CD4-positive, CD25-positive, alpha-beta regulatory T cell (primary cell): ENCODE results near the gene TRIM34. TPM values are rescaled to one million over a fixed set of nuclear protein-coding genes. Genes with fewer than 3 reads are reported as not detected.
A peak's percentile ranks its signal among the peaks of the same experiment; 100 is the strongest.

Experiments used
- ATAC-seq, 2 donors: fragments of 150-1000 bp; cut with Tn5 transposase; one replicate each; pipeline ENCODE4 v1.10.0; 2021; ENCODE audit warnings: low read depth in 2 of 2, moderate number of reproducible peaks in 2 of 2, moderate library complexity in 1 of 2
- DNase-seq, 3 donors: peaks; one replicate each; pipeline versions ENCODE4 v3.0.0 to v3.0.0-alpha.2; 2012 to 2022; ENCODE audit warnings: mixed read lengths in 1 of 3
- H3K27ac ChIP-seq: one replicate; pipeline ENCODE4 v1.7.0; 2013; ENCODE audit warnings: mild to moderate bottlenecking, low read length; ENCODE audit not compliant: insufficient read depth, poor library complexity, severe bottlenecking
- H3K27me3 ChIP-seq: one replicate; pipeline ENCODE4 v1.7.0; 2013; ENCODE audit warnings: low read length; ENCODE audit not compliant: control insufficient read depth, insufficient read depth
- H3K36me3 ChIP-seq: one replicate; pipeline ENCODE4 v1.7.0; 2013; ENCODE audit warnings: mild to moderate bottlenecking, low read length, moderate library complexity; ENCODE audit not compliant: control insufficient read depth, insufficient read depth
- H3K4me1 ChIP-seq: 2 replicates; pipeline ENCODE4 v1.7.0; 2013; ENCODE audit warnings: mild to moderate bottlenecking, low read length; ENCODE audit not compliant: insufficient read depth, control insufficient read depth, poor library complexity, severe bottlenecking
- H3K4me3 ChIP-seq: one replicate; pipeline ENCODE4 v1.7.0; 2013; ENCODE audit warnings: low read depth, mild to moderate bottlenecking, low read length, moderate library complexity
- H3K9me3 ChIP-seq, 2 experiments: 1 replicate in 1 of 2; 2 replicates in 1 of 2; pipeline ENCODE4 v1.7.0; 2013; ENCODE audit warnings: low read length in 2 of 2, mild to moderate bottlenecking in 1 of 2, moderate library complexity in 1 of 2; ENCODE audit not compliant: control insufficient read depth in 2 of 2
- H3K27ac Mint-ChIP-seq, 3 donors: one replicate each; pipeline ENCODE4 v1.8.0; 2020 to 2022; ENCODE audit warnings: mild to moderate bottlenecking in 3 of 3, mixed read lengths in 3 of 3, moderate library complexity in 2 of 3
- H3K27me3 Mint-ChIP-seq: one replicate; pipeline ENCODE4 v1.8.0; 2022; ENCODE audit warnings: mild to moderate bottlenecking, mixed read lengths
- H3K36me3 Mint-ChIP-seq: one replicate; pipeline ENCODE4 v1.8.0; 2020; ENCODE audit warnings: mixed read lengths
- H3K4me1 Mint-ChIP-seq, 4 donors: one replicate each; pipeline ENCODE4 v1.8.0; 2020 to 2022; ENCODE audit warnings: mixed read lengths in 4 of 4, mild to moderate bottlenecking in 1 of 4
- H3K4me3 Mint-ChIP-seq, 4 donors: one replicate each; pipeline ENCODE4 v1.8.0; 2020 to 2022; ENCODE audit warnings: mild to moderate bottlenecking in 4 of 4, mixed read lengths in 4 of 4, moderate library complexity in 3 of 4
- H3K9me3 Mint-ChIP-seq, 7 donors: one replicate each; pipeline ENCODE4 v1.8.0; 2020 to 2022; ENCODE audit warnings: mixed read lengths in 7 of 7, mild to moderate bottlenecking in 3 of 7, moderate library complexity in 2 of 7
- polyA plus RNA-seq, 4 donors: library from polyadenylated mRNA; unstranded; fragments of 300-500 nt; fragmentation: Illumina TruSeq; gene quantifications; one replicate each; pipeline ENCODE4 v1.2.3, GENCODE V29; 2021
- total RNA-seq: library from RNA; stranded (reverse); gene quantifications from one replicate; pipeline ENCODE4 v1.2.3, GENCODE V29; 2022

Gene TRIM34
- total and polyA plus RNA-seq, 5 donors from 2014 or later = 9.8 to 21.3 (median 18.0) TPM

GRCh38 chr11:5605849-5606248 lies 19.0 kb upstream of the TRIM34 start:
- Mint-ChIP-seq H3K9me3 (no peaks in the 10 kb centered on the region), H3K4me1 (no peaks in the 10 kb centered on the region), H3K27me3 (peaks cover 7% of the 10 kb centered on the region), H3K27ac (no peak overlapping the region), H3K36me3 (no peaks in the 10 kb centered on the region), H3K4me3 (no peak overlapping the region)
- Histone ChIP-seq H3K4me3 (no peak overlapping the region), H3K9me3 (no peaks in the 10 kb centered on the region), H3K27me3 (no peaks in the 10 kb centered on the region), H3K4me1 (no peaks in the 10 kb centered on the region), H3K27ac (no peak overlapping the region), H3K36me3 (no peaks in the 10 kb centered on the region)
- ATAC-seq (no peak), DNase-seq (peak in 1 of 3 donors; percentile 4)

- Histone ChIP-seq H3K36me3 (no peaks in the 10 kb centered on the region), H3K4me3 (no peak overlapping the region), H3K27ac (no peak overlapping the region), H3K9me3 (no peaks in the 10 kb centered on the region), H3K27me3 (no peaks in the 10 kb centered on the region), H3K4me1 (no peaks in the 10 kb centered on the region)
- Mint-ChIP-seq H3K36me3 (no peaks in the 10 kb centered on the region), H3K4me1 (no peaks in the 10 kb centered on the region), H3K9me3 (no peaks in the 10 kb centered on the region), H3K4me3 (no peak overlapping the region), H3K27me3 (peaks cover 7% of the 10 kb centered on the region), H3K27ac (no peak overlapping the region)
- ATAC-seq = no peak
- DNase-seq = no peak
These were observed 16.0 kb upstream of the TRIM34 start for GRCh38 chr11:5608808-5609207.

- H3K4me1 ChIP-seq = no peaks in the 10 kb centered on the region
- no peak overlapping the region for H3K27ac Mint-ChIP-seq
- H3K36me3 ChIP-seq = no peaks in the 10 kb centered on the region
- no peak overlapping the region for H3K4me3 ChIP-seq
- ATAC-seq (no peak), DNase-seq (no peak)
- no peaks in the 10 kb centered on the region for H3K4me1 Mint-ChIP-seq
- no peak overlapping the region for H3K27ac ChIP-seq
- H3K9me3 Mint-ChIP-seq = no peaks in the 10 kb centered on the region
- H3K27me3 Mint-ChIP-seq = peaks cover 7% of the 10 kb centered on the region
- no peaks in the 10 kb centered on the region for H3K27me3 ChIP-seq
- H3K4me3 Mint-ChIP-seq = no peak overlapping the region
- no peaks in the 10 kb centered on the region for H3K9me3 ChIP-seq
- H3K36me3 Mint-ChIP-seq = no peaks in the 10 kb centered on the region
These were observed 14.4 kb upstream of the TRIM34 start for GRCh38 chr11:5610446-5610845.

GRCh38 chr11:5611627-5612026 lies 13.2 kb upstream of the TRIM34 start:
- Histone ChIP-seq H3K27me3 (no peaks in the 10 kb centered on the region), H3K27ac (no peak overlapping the region), H3K9me3 (no peaks in the 10 kb centered on the region), H3K4me3 (no peak overlapping the region), H3K36me3 (no peaks in the 10 kb centered on the region), H3K4me1 (no peaks in the 10 kb centered on the region)
- Mint-ChIP-seq H3K4me3 (no peak overlapping the region), H3K4me1 (no peaks in the 10 kb centered on the region), H3K36me3 (no peaks in the 10 kb centered on the region), H3K27ac (no peak overlapping the region), H3K27me3 (peaks cover 7% of the 10 kb centered on the region), H3K9me3 (no peaks in the 10 kb centered on the region)
- ATAC-seq (no peak), DNase-seq (peak in 1 of 3 donors; percentile 18)

GRCh38 chr11:5618807-5619206 lies 6.0 kb upstream of the TRIM34 start:
- H3K27ac Mint-ChIP-seq = no peak overlapping the region
- H3K36me3 Mint-ChIP-seq = no peaks in the 10 kb centered on the region
- H3K27me3 Mint-ChIP-seq = no peaks in the 10 kb centered on the region
- H3K4me1 ChIP-seq = peaks cover 4% of the 10 kb centered on the region
- peaks cover 2 to 9% (median 4%) of the 10 kb centered on the region in 4 donors for H3K4me1 Mint-ChIP-seq
- H3K27ac ChIP-seq = no peak overlapping the region
- H3K27me3 ChIP-seq = no peaks in the 10 kb centered on the region
- no peak overlapping the region for H3K4me3 ChIP-seq
- no peak overlapping the region for H3K4me3 Mint-ChIP-seq
- DNase-seq (no peak), ATAC-seq (no peak)
- H3K9me3 ChIP-seq = no peaks in the 10 kb centered on the region
- no peaks in the 10 kb centered on the region for H3K36me3 ChIP-seq
- H3K9me3 Mint-ChIP-seq = no peaks in the 10 kb centered on the region

- no peaks in the 10 kb centered on the region for H3K27me3 ChIP-seq
- peaks cover 11 to 25% (median 21%) of the 10 kb centered on the region in 4 donors for H3K4me1 Mint-ChIP-seq
- no peaks in the 10 kb centered on the region for H3K36me3 Mint-ChIP-seq
- peaks cover 22% of the 10 kb centered on the region for H3K4me1 ChIP-seq
- H3K4me3 Mint-ChIP-seq = no peak overlapping the region
- DNase-seq (no peak), ATAC-seq (no peak)
- peak overlapping the region in 2 of 3 donors; percentile 23 to 50 for H3K27ac Mint-ChIP-seq
- H3K27ac ChIP-seq = no peak overlapping the region
- H3K9me3 Mint-ChIP-seq = no peaks in the 10 kb centered on the region
- no peak overlapping the region for H3K4me3 ChIP-seq
- H3K36me3 ChIP-seq = no peaks in the 10 kb centered on the region
- no peaks in the 10 kb centered on the region for H3K27me3 Mint-ChIP-seq
- H3K9me3 ChIP-seq = no peaks in the 10 kb centered on the region
These were observed 3.9 kb upstream of the TRIM34 start for GRCh38 chr11:5620651-5621521.

GRCh38 chr11:5621580-5621979 lies 3.2 kb upstream of the TRIM34 start:
- peaks cover 16 to 32% (median 27%) of the 10 kb centered on the region in 4 donors for H3K4me1 Mint-ChIP-seq
- Histone ChIP-seq H3K27ac (no peak overlapping the region), H3K27me3 (no peaks in the 10 kb centered on the region), H3K9me3 (no peaks in the 10 kb centered on the region), H3K4me1 (peaks cover 27% of the 10 kb centered on the region), H3K4me3 (no peak overlapping the region), H3K36me3 (no peaks in the 10 kb centered on the region)
- no peak overlapping the region for H3K27ac Mint-ChIP-seq
- DNase-seq (no peak), ATAC-seq (no peak)
- H3K27me3 Mint-ChIP-seq = no peaks in the 10 kb centered on the region
- H3K9me3 Mint-ChIP-seq = no peaks in the 10 kb centered on the region
- H3K36me3 Mint-ChIP-seq = no peaks in the 10 kb centered on the region
- H3K4me3 Mint-ChIP-seq = no peak overlapping the region

GRCh38 chr11:5622802-5623201 lies 2.0 kb upstream of the TRIM34 start:
- peaks cover 27% of the 10 kb centered on the region for H3K4me1 ChIP-seq
- Mint-ChIP-seq H3K36me3 (no peaks in the 10 kb centered on the region), H3K27ac (peak overlapping the region in 2 of 3 donors; percentile 51 to 91), H3K4me1 (peaks cover 26 to 44% (median 31%) of the 10 kb centered on the region in 4 donors), H3K4me3 (peak overlapping the region in 3 of 4 donors; percentile 4 to 30 (median 17)), H3K9me3 (no peaks in the 10 kb centered on the region), H3K27me3 (no peaks in the 10 kb centered on the region)
- no peak overlapping the region for H3K4me3 ChIP-seq
- H3K27ac ChIP-seq = no peak overlapping the region
- no peak for DNase-seq
- H3K9me3 ChIP-seq = no peaks in the 10 kb centered on the region
- no peaks in the 10 kb centered on the region for H3K36me3 ChIP-seq
- H3K27me3 ChIP-seq = no peaks in the 10 kb centered on the region
- no peak for ATAC-seq
